SK-N-SH (cell line): Measurements from ENCODE around the gene PDHX. TPM values are rescaled to one million over a fixed set of nuclear protein-coding genes. Genes with fewer than 3 reads are reported as not detected.

Experiments
- CTCF ChIA-PET: fragments of 300-600, 350-600 bp; formaldehyde crosslinking; extraction: SDS; loops from one replicate; lab custom pipeline; 2021; lab: Yijun Ruan, JAX
- POLR2A ChIA-PET: fragments of 350-600 bp; sonication (Branson Sonifier 250); formaldehyde crosslinking; extraction: SDS; loops from one replicate; lab custom pipeline; 2020; ENCODE audit warnings: antibody characterized with exemption, inconsistent platforms; lab: Yijun Ruan, JAX
- DNase-seq: peaks from one replicate; pipeline ENCODE4 v3.0.0; 2012
- H2AFZ ChIP-seq: fragments of 200-600 bp; sonication (generic); 2 replicates; pipeline ENCODE4 v1.8.1; 2016; ENCODE audit warnings: antibody characterized with exemption, mild to moderate bottlenecking, low read depth
- H3F3A ChIP-seq: fragments of 200-600 bp; sonication (generic); replicated peaks from 2 replicates; pipeline ENCODE3; 2016; ENCODE audit warnings: antibody characterized with exemption, mild to moderate bottlenecking; ENCODE audit not compliant: insufficient read depth
- H3K27ac ChIP-seq, 2 experiments: fragments of 200-500 bp in 1 of 2; fragments of 200-600 bp in 1 of 2; sonication (Bioruptor generic) in 1 of 2; sonication (generic), shearing (Covaris generic) in 1 of 2; 2 replicates each; pipeline versions ENCODE4 v1.5.1 to v1.6.1; 2014 to 2016; ENCODE audit warnings: low read depth in 2 of 2, inconsistent platforms in 1 of 2, low read length in 1 of 2, mild to moderate bottlenecking in 1 of 2, mixed read lengths in 1 of 2
- H3K27me3 ChIP-seq: fragments of 200-600 bp; sonication (generic), shearing (Covaris generic); 2 replicates; pipeline ENCODE4 v1.6.1; 2016; ENCODE audit warnings: mixed run types; ENCODE audit not compliant: insufficient read depth
- H3K36me3 ChIP-seq, 2 experiments: fragments of 200-500 bp in 1 of 2; fragments of 200-600 bp in 1 of 2; sonication (Bioruptor generic) in 1 of 2; sonication (generic) in 1 of 2; replicated peaks in 1 of 2; 2 replicates each; pipeline versions ENCODE3 to v1.5.1; 2014 to 2016; ENCODE audit warnings: low read length in 1 of 2, mild to moderate bottlenecking in 1 of 2; ENCODE audit not compliant: insufficient read depth in 2 of 2, control insufficient read depth in 1 of 2
- H3K4me1 ChIP-seq, 2 experiments: fragments of 200-500 bp in 1 of 2; fragments of 200-600 bp in 1 of 2; sonication (Bioruptor generic) in 1 of 2; sonication (generic), shearing (Covaris generic) in 1 of 2; 2 replicates each; pipeline versions ENCODE4 v1.5.1 to v1.6.1; 2014 to 2016; ENCODE audit warnings: low read depth in 1 of 2, low read length in 1 of 2, mixed run types in 1 of 2; ENCODE audit not compliant: insufficient read depth in 2 of 2, control insufficient read depth in 1 of 2
- H3K4me2 ChIP-seq: fragments of 200-600 bp; sonication (generic), shearing (Covaris generic); 2 replicates; pipeline ENCODE4 v1.6.1; 2017; ENCODE audit warnings: mixed run types
- H3K4me3 ChIP-seq, 2 experiments: fragments of 200-500 bp in 1 of 2; fragments of 200-600 bp in 1 of 2; sonication (Bioruptor generic) in 1 of 2; sonication (generic), shearing (Covaris generic) in 1 of 2; 2 replicates each; pipeline versions ENCODE4 v1.5.1 to v1.8.1; 2014 to 2016; ENCODE audit warnings: low read depth in 2 of 2, inconsistent platforms in 1 of 2, low read length in 1 of 2, mild to moderate bottlenecking in 1 of 2, mixed read lengths in 1 of 2, moderate library complexity in 1 of 2
- H3K79me2 ChIP-seq: fragments of 200-600 bp; sonication (generic); 2 replicates; pipeline ENCODE4 v1.8.1; 2017; ENCODE audit warnings: mild to moderate bottlenecking; ENCODE audit not compliant: insufficient read depth
- H3K9ac ChIP-seq: fragments of 200-600 bp; sonication (generic); 2 replicates; pipeline ENCODE4 v1.6.1; 2017; ENCODE audit warnings: mixed run types
- H3K9me2 ChIP-seq: fragments of 200-600 bp; sonication (generic); 2 replicates; pipeline ENCODE4 v1.6.1; 2017; ENCODE audit warnings: mixed run types
- H3K9me3 ChIP-seq: fragments of 200-600 bp; sonication (generic); 2 replicates; pipeline ENCODE4 v1.6.1; 2017; ENCODE audit warnings: mixed run types, mild to moderate bottlenecking, moderate library complexity
- H4K20me1 ChIP-seq: fragments of 200-600 bp; sonication (generic); 2 replicates; pipeline ENCODE4 v1.6.1; 2017; ENCODE audit warnings: mild to moderate bottlenecking, mixed run types; ENCODE audit not compliant: insufficient read depth
- CHD2 ChIP-seq: fragments of 150-350 bp; IDR thresholded peaks from 2 replicates; pipeline ENCODE4 v1.6.1; 2018; ENCODE audit warnings: low read length; ENCODE audit not compliant: partially characterized antibody
- EP300 ChIP-seq, 2 experiments: IDR thresholded peaks; 2 replicates each; pipeline versions ENCODE4 v1.4.0 to v1.6.1; 2012; ENCODE audit warnings: borderline replicate concordance in 1 of 2, low read depth in 1 of 2, low read length in 1 of 2
- FOSL2 ChIP-seq: IDR thresholded peaks from 2 replicates; pipeline ENCODE4 v1.4.0; 2012; ENCODE audit warnings: low read depth, mild to moderate bottlenecking, moderate library complexity, borderline replicate concordance
- FOXJ3 ChIP-seq: sonication (generic); formaldehyde crosslinking; IDR thresholded peaks from 2 replicates; pipeline ENCODE4 v1.5.1; 2020; ENCODE audit warnings: mild to moderate bottlenecking, missing genetic modification reagents
- FOXM1 ChIP-seq: IDR thresholded peaks from 2 replicates; pipeline ENCODE4 v1.4.0; 2012; ENCODE audit warnings: low read depth, mild to moderate bottlenecking
- GATA2 ChIP-seq: sonication (generic); formaldehyde crosslinking; IDR thresholded peaks from 2 replicates; pipeline ENCODE4 v1.5.0; 2020; ENCODE audit warnings: mild to moderate bottlenecking, missing genetic modification reagents
- MEF2A ChIP-seq: IDR thresholded peaks from 2 replicates; pipeline ENCODE4 v1.4.0; 2012; ENCODE audit warnings: low read depth, borderline replicate concordance
- NRF1 ChIP-seq: IDR thresholded peaks from 2 replicates; pipeline ENCODE4 v1.6.1; 2012; ENCODE audit warnings: low read depth, mild to moderate bottlenecking, low read length
- RAD21 ChIP-seq: IDR thresholded peaks from 2 replicates; pipeline ENCODE4 v1.6.1; 2012; ENCODE audit warnings: mild to moderate bottlenecking, low read length
- RCOR1 ChIP-seq: fragments of 150-350 bp; IDR thresholded peaks from 2 replicates; pipeline ENCODE4 v1.6.1; 2017; ENCODE audit warnings: antibody characterized with exemption, low read length
- RFX5 ChIP-seq: IDR thresholded peaks from 2 replicates; pipeline ENCODE4 v1.6.1; 2012; ENCODE audit warnings: mild to moderate bottlenecking, improper control_type of control experiment, low read length
- RXRA ChIP-seq: IDR thresholded peaks from 2 replicates; pipeline ENCODE4 v1.4.0; 2012; ENCODE audit warnings: low read depth, mild to moderate bottlenecking, borderline replicate concordance
- TCF12 ChIP-seq: IDR thresholded peaks from 2 replicates; pipeline ENCODE4 v1.4.0; 2012
- YY1 ChIP-seq: IDR thresholded peaks from 2 replicates; pipeline ENCODE4 v1.4.0; 2012; ENCODE audit warnings: low read depth, mild to moderate bottlenecking
- WGBS: methylation state at CpG from one replicate; pipeline ENCODE4 v1.1.6; 2017; ENCODE audit warnings: low lambda C conversion rate; 5-methylcytosine and 5-hydroxymethylcytosine counted together
- polyA plus RNA-seq, 3 experiments: library from polyadenylated mRNA; depleted of rRNA; stranded (reverse); fragments of >200 nt; gene quantifications; 2 replicates each; pipeline ENCODE4 v1.2.3, GENCODE V29; 2012
- TF ChIP-seq, protein P1 (sequence below): IDR thresholded peaks from 2 replicates; pipeline ENCODE4 v1.4.0; 2012; ENCODE audit warnings: low read depth
- TF ChIP-seq, protein P2 (sequence below): fragments of 200-600 bp; sonication (generic); IDR thresholded peaks from 2 replicates; pipeline ENCODE4 v1.6.1; 2017; ENCODE audit warnings: antibody characterized with exemption, mild to moderate bottlenecking, moderate library complexity

The PDHX gene
- polyA plus RNA-seq, 1 of the 3 experiments (the other 2 are of a cell fraction), result 14.8 TPM

DNA sequence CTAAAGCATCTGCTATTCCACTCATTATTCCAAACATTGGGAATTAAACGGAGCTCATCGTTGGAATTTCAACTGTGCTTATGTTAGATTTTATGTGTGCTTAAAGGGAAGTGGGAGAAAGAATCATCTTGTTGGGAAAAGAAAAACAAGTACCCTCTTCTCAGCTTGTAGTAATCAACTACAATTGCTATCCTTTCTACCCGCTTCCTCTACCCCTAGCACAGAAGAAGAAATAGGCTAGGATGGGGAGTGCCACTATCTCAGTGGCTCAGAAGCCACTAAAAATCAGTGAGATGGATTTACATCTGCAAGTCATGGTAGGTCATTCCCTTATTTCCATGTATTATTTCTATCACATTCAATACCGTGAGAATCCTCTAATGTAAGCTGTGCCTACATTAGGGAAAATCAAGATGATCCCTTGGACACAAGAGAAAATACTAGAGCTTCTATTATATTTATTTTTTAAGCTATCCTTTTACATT is 124.7 kb downstream of the PDHX start:
- Histone ChIP-seq H3F3A (peaks cover 17% of the 10 kb centered on the region), H3K4me3 (no peak overlapping the region), H3K36me3 (no peaks in the 10 kb centered on the region), H3K27ac (0 out of 4 replicates have a peak overlapping the region, but pooled peaks of 1 of the 2 experiments have one; percentile 37), H3K4me2 (no peak overlapping the region), H3K9ac (no peak overlapping the region), H4K20me1 (no peaks in the 10 kb centered on the region), H3K9me2 (no peaks in the 10 kb centered on the region), H3K27me3 (no peaks in the 10 kb centered on the region), H2AFZ (no peak overlapping the region), H3K79me2 (no peaks in the 10 kb centered on the region), H3K4me1 (peaks cover 17% of the 10 kb centered on the region in 2 experiments; a peak in 3 of 4 replicates), H3K9me3 (no peaks in the 10 kb centered on the region)
- ChIA-PET POLR2A (no interaction called here), CTCF (interaction anchor here (0.7 to 1.4 kb wide), 3 partner anchors 9 to 196 kb away, joined by 3 to 5 read pairs (median 4); no protein-coding TSS in a partner anchor)
- DNase-seq, result no peak
- TF ChIP-seq RFX5 (no peak), YY1 (no peak), RAD21 (no peak), FOSL2 (no peak), EP300 (IDR thresholded peaks at IDR 0.05; ENCODE audit: borderline replicate concordance in 1 of 2, low read depth in 1 of 2, low read length in 1 of 2) (no peak), NRF1 (no peak)
- TF ChIP-seq, protein P1, sequence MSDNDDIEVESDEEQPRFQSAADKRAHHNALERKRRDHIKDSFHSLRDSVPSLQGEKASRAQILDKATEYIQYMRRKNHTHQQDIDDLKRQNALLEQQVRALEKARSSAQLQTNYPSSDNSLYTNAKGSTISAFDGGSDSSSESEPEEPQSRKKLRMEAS, result no peak
- 93% methylated on average over 4 of the region's 4 CpGs for WGBS

DNA sequence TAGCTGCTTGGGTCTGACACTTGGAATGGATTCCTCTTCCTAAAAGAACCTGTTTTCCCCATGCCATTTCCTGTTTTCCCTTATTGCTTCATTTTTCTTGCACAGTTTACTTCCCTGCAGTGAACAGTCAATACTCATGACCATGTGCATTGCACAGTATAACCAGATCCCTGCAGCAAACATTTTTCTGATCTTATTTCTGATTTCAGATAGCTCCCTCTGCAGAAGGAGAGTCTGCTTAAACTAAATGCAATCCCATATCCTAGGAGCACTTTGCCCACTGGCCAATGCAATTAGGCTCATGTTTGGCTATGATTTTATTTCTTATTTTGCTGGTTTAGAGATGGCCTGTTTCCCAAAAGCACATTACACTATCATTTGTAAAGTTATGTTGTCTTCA is 125.8 kb downstream of the PDHX start:
- no peak overlapping the region for H3K9ac ChIP-seq
- CTCF ChIA-PET, result interaction anchor here (0.7 kb wide), 1 partner anchor 376 kb away, joined by 3 read pairs; no protein-coding TSS in a partner anchor
- TF ChIP-seq FOSL2 (no peak), RAD21 (peak; percentile 27; the same call in 1 of the 2 replicates), MEF2A (no peak), RCOR1 (peak; percentile 81), CHD2 (peak; percentile 35), RFX5 (no peak), TCF12 (peak; percentile 32; the same call in 1 of the 2 replicates), YY1 (no peak), FOXJ3 (CRISPR knock-in tag) (peak; percentile 53; the same call in 1 of the 2 replicates), EP300 (IDR thresholded peaks at IDR 0.05; ENCODE audit: borderline replicate concordance in 1 of 2, low read depth in 1 of 2, low read length in 1 of 2) (peak; percentile 14 to 54; a peak in 1 of 4 replicates), GATA2 (CRISPR knock-in tag) (peak; percentile 81), FOXM1 (no peak), RXRA (no peak)
- TF ChIP-seq, protein P2, sequence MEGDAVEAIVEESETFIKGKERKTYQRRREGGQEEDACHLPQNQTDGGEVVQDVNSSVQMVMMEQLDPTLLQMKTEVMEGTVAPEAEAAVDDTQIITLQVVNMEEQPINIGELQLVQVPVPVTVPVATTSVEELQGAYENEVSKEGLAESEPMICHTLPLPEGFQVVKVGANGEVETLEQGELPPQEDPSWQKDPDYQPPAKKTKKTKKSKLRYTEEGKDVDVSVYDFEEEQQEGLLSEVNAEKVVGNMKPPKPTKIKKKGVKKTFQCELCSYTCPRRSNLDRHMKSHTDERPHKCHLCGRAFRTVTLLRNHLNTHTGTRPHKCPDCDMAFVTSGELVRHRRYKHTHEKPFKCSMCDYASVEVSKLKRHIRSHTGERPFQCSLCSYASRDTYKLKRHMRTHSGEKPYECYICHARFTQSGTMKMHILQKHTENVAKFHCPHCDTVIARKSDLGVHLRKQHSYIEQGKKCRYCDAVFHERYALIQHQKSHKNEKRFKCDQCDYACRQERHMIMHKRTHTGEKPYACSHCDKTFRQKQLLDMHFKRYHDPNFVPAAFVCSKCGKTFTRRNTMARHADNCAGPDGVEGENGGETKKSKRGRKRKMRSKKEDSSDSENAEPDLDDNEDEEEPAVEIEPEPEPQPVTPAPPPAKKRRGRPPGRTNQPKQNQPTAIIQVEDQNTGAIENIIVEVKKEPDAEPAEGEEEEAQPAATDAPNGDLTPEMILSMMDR, result no peak
- H3K79me2 ChIP-seq, result no peaks in the 10 kb centered on the region
- no peaks in the 10 kb centered on the region for H3K9me2 ChIP-seq
- no peaks in the 10 kb centered on the region for H4K20me1 ChIP-seq
- peaks cover 14% of the 10 kb centered on the region for H3F3A ChIP-seq
- no peaks in the 10 kb centered on the region for H3K9me3 ChIP-seq
- H2AFZ ChIP-seq, result no peak overlapping the region
- H3K27ac ChIP-seq, result peak overlapping the region in 1 of 2 experiments; percentile 69; a peak in 2 of 4 replicates
- H3K4me3 ChIP-seq, result no peak overlapping the region
- H3K27me3 ChIP-seq, result no peaks in the 10 kb centered on the region
- peak; percentile 20 for DNase-seq
- POLR2A ChIA-PET, result no interaction called here
- H3K4me2 ChIP-seq, result no peak overlapping the region
- H3K36me3 ChIP-seq, result no peaks in the 10 kb centered on the region
- H3K4me1 ChIP-seq, result peaks cover 10 to 12% of the 10 kb centered on the region in 2 experiments; a peak in 3 of 4 replicates
